ENCODE measurements around the gene CACNA1D.

The CACNA1D gene

GRCh38 chr3:53859178-53859577, 364.8 kb downstream of the CACNA1D start:
- FAIRE-seq (no peak), DNase-seq (ENCODE audit: insufficient read length) (no peak)
- no peak for TF ChIP-seq POLR2AphosphoS5 (IDR thresholded peaks at IDR 0.05; ENCODE audit: low read depth, low read length)
- no peak for TF ChIP-seq TAF1 (IDR thresholded peaks at IDR 0.05; ENCODE audit: borderline replicate concordance, low read depth, low read length)
- TF ChIP-seq POLR2A (IDR thresholded peaks at IDR 0.05; ENCODE audit: low read depth, low read length), result no peak

- FAIRE-seq, result no peak
- DNase-seq (ENCODE audit: insufficient read length), result no peak
- TF ChIP-seq TAF1 (IDR thresholded peaks at IDR 0.05; ENCODE audit: borderline replicate concordance, low read depth, low read length), result no peak
Measured at GRCh38 chr3:53860196-53860595, 365.8 kb downstream of the CACNA1D start.

- FAIRE-seq, result no peak
- DNase-seq (ENCODE audit: insufficient read length), result no peak
- TF ChIP-seq POLR2AphosphoS5 (IDR thresholded peaks at IDR 0.05; ENCODE audit: low read depth, low read length) (no peak), TAF1 (IDR thresholded peaks at IDR 0.05; ENCODE audit: borderline replicate concordance, low read depth, low read length) (no peak), POLR2A (IDR thresholded peaks at IDR 0.05; ENCODE audit: low read depth, low read length) (no peak)
Measured at GRCh38 chr3:53862241-53862640, 367.8 kb downstream of the CACNA1D start.

- FAIRE-seq, result no peak
- TF ChIP-seq POLR2AphosphoS5 (IDR thresholded peaks at IDR 0.05; ENCODE audit: low read depth, low read length) (no peak), TAF1 (IDR thresholded peaks at IDR 0.05; ENCODE audit: borderline replicate concordance, low read depth, low read length) (no peak), POLR2A (IDR thresholded peaks at IDR 0.05; ENCODE audit: low read depth, low read length) (no peak)
- DNase-seq (ENCODE audit: insufficient read length), result no peak
Measured at GRCh38 chr3:53863145-53863544, 368.7 kb downstream of the CACNA1D start.

Measured in GM12892 (cell line).